ENCODE data around the gene CEP350. TPM values are rescaled to one million over a fixed set of nuclear protein-coding genes. Genes with fewer than 3 reads are reported as not detected.

Gene CEP350
- total RNA-seq, 2 donors from 2014 or later: 32.2 to 42.2 TPM

DNA sequence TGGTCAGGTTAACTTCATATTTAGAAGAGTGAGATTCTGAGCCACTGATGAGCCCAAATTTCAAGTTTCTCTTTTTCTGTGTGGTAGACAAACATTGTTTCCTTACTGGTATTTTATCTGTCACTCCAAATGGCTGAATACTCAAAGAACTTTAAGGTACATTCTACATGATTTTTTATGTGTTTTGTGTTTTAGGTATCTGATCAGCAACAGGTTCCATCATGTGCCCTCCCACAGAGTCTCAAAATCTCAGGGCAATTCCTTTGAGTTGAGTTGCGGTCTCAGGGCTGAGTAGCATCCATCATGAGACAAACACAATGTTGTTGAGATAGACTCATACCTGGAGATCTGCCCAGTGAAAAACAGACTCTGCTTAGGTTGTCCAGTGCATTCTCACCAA is 14.7 kb upstream of the CEP350 start:
- peaks cover 4% of the 10 kb centered on the region for H3K4me1 ChIP-seq (ENCODE audit: control insufficient read depth, insufficient read depth, low read length)
- peaks cover 10% of the 10 kb centered on the region for H3K4me1 Mint-ChIP-seq
- no peaks in the 10 kb centered on the region for H3K27me3 Mint-ChIP-seq (ENCODE audit: insufficient read depth)
- TF ChIP-seq, protein P1, sequence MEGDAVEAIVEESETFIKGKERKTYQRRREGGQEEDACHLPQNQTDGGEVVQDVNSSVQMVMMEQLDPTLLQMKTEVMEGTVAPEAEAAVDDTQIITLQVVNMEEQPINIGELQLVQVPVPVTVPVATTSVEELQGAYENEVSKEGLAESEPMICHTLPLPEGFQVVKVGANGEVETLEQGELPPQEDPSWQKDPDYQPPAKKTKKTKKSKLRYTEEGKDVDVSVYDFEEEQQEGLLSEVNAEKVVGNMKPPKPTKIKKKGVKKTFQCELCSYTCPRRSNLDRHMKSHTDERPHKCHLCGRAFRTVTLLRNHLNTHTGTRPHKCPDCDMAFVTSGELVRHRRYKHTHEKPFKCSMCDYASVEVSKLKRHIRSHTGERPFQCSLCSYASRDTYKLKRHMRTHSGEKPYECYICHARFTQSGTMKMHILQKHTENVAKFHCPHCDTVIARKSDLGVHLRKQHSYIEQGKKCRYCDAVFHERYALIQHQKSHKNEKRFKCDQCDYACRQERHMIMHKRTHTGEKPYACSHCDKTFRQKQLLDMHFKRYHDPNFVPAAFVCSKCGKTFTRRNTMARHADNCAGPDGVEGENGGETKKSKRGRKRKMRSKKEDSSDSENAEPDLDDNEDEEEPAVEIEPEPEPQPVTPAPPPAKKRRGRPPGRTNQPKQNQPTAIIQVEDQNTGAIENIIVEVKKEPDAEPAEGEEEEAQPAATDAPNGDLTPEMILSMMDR (conservative IDR thresholded peaks at IDR 0.05): no peak
- H3K9me3 ChIP-seq (ENCODE audit: control insufficient read depth, low read length): no peaks in the 10 kb centered on the region
- H3K9me3 Mint-ChIP-seq: no peaks in the 10 kb centered on the region
- H3K36me3 ChIP-seq (ENCODE audit: control insufficient read depth, insufficient read depth, low read length): no peaks in the 10 kb centered on the region
- 96 to 100% methylated on average over 1 of the region's 1 CpG for WGBS, 2 experiments (ENCODE audit: insufficient coverage in 1 of 2, insufficient read length in 1 of 2)
- no peak overlapping the region for H3K4me3 ChIP-seq (ENCODE audit: low read length)
- H3K27me3 ChIP-seq (ENCODE audit: control insufficient read depth, insufficient read depth, low read length, poor library complexity, severe bottlenecking): no peaks in the 10 kb centered on the region
- H3K9ac ChIP-seq (ENCODE audit: extremely low read depth, low read length, poor library complexity, severe bottlenecking): no peak overlapping the region
- no peak overlapping the region for H3K27ac Mint-ChIP-seq
- H3K4me3 Mint-ChIP-seq: no peak overlapping the region
- no peaks in the 10 kb centered on the region for H3K36me3 Mint-ChIP-seq (ENCODE audit: low read depth)
- no peak overlapping the region for H3K27ac ChIP-seq (ENCODE audit: low read depth, low read length)
- DNase-seq: no peak

DNA sequence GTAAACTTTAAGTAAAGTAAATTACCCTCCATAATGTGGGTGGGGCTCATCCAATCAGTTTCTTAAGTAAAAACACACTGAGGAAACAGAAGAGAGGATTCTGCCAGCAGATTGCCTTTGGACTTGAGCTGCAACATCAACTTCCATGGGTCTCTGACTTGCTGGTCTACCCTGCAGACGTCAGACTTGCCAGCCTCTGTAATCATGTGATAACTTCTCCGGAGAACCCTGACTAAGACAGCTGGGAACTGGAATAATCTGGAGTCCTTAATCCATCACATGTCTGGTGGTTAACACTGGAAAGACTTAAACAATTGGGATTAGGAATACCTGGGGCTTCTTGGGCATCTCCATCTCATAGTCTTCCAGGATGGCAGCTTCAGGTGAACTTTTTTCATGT is 13.2 kb upstream of the CEP350 start:
- Mint-ChIP-seq H3K4me3 (no peak overlapping the region), H3K27me3 (ENCODE audit: insufficient read depth) (no peaks in the 10 kb centered on the region), H3K4me1 (peaks cover 10% of the 10 kb centered on the region), H3K36me3 (ENCODE audit: low read depth) (no peaks in the 10 kb centered on the region), H3K27ac (no peak overlapping the region), H3K9me3 (no peaks in the 10 kb centered on the region)
- no peak for DNase-seq
- Histone ChIP-seq H3K9me3 (ENCODE audit: control insufficient read depth, low read length) (no peaks in the 10 kb centered on the region), H3K27me3 (ENCODE audit: control insufficient read depth, insufficient read depth, low read length, poor library complexity, severe bottlenecking) (no peaks in the 10 kb centered on the region), H3K36me3 (ENCODE audit: control insufficient read depth, insufficient read depth, low read length) (no peaks in the 10 kb centered on the region), H3K4me3 (ENCODE audit: low read length) (no peak overlapping the region), H3K4me1 (ENCODE audit: control insufficient read depth, insufficient read depth, low read length) (peaks cover 4% of the 10 kb centered on the region), H3K9ac (ENCODE audit: extremely low read depth, low read length, poor library complexity, severe bottlenecking) (no peak overlapping the region), H3K27ac (ENCODE audit: low read depth, low read length) (no peak overlapping the region)
- 83 to 90% methylated on average over 2 of the region's 2 CpGs for WGBS, 2 experiments (ENCODE audit: insufficient coverage in 1 of 2, insufficient read length in 1 of 2)
- TF ChIP-seq, protein P1 (conservative IDR thresholded peaks at IDR 0.05): no peak

DNA sequence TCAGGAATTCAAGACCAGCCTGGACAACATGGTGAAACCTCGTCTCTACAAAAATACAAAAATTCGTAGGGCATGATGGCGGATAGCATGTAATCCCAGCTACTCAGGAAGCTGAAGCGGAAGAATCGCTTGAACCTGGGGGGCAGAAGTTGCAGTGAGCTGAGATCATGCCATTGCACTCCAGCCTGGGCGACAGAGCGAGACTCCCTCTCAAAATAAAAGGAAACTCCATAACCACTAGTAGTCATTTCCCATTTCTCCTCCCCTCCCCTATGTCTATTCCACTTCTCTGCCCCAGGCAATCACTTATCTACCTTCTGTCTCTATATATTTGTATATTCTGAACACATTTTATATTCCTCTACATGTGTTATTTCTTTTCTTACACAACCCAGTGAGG is 4.0 kb upstream of the CEP350 start:
- H3K36me3 ChIP-seq (ENCODE audit: control insufficient read depth, insufficient read depth, low read length): no peaks in the 10 kb centered on the region
- 94 to 99% methylated on average over 7 of the region's 7 CpGs for WGBS, 2 experiments (ENCODE audit: insufficient coverage in 1 of 2, insufficient read length in 1 of 2)
- no peaks in the 10 kb centered on the region for H3K4me1 ChIP-seq (ENCODE audit: control insufficient read depth, insufficient read depth, low read length)
- H3K9ac ChIP-seq (ENCODE audit: extremely low read depth, low read length, poor library complexity, severe bottlenecking): no peak overlapping the region
- TF ChIP-seq, protein P1 (conservative IDR thresholded peaks at IDR 0.05): no peak
- Mint-ChIP-seq H3K4me3 (no peak overlapping the region), H3K27me3 (ENCODE audit: insufficient read depth) (no peaks in the 10 kb centered on the region), H3K9me3 (no peaks in the 10 kb centered on the region), H3K4me1 (peaks cover 2% of the 10 kb centered on the region), H3K36me3 (ENCODE audit: low read depth) (no peaks in the 10 kb centered on the region), H3K27ac (no peak overlapping the region)
- no peak overlapping the region for H3K27ac ChIP-seq (ENCODE audit: low read depth, low read length)
- DNase-seq: no peak
- H3K27me3 ChIP-seq (ENCODE audit: control insufficient read depth, insufficient read depth, low read length, poor library complexity, severe bottlenecking): no peaks in the 10 kb centered on the region
- no peak overlapping the region for H3K4me3 ChIP-seq (ENCODE audit: low read length)
- no peaks in the 10 kb centered on the region for H3K9me3 ChIP-seq (ENCODE audit: control insufficient read depth, low read length)
